CD14-positive monocyte (primary cell): ENCODE data around the gene SERPINF2. TPM values are rescaled to one million over a fixed set of nuclear protein-coding genes. Genes with fewer than 3 reads are reported as not detected.
A peak's percentile ranks its signal among the peaks of the same experiment; 100 is the strongest.

Experiments
- DNase-seq, 3 donors: peaks; one replicate each; pipeline ENCODE4 v3.0.0-alpha.2; 2011 to 2022
- H2AFZ ChIP-seq: 2 replicates; pipeline ENCODE4 v1.6.0; 2012; ENCODE audit warnings: mild to moderate bottlenecking, low read depth, low read length, inconsistent platforms; ENCODE audit not compliant: insufficient read depth, poor library complexity, severe bottlenecking
- H3K27ac ChIP-seq, 2 donors: 1 replicate in 1 of 2; 2 replicates in 1 of 2; pipeline ENCODE4 v1.5.1; 2012 to 2013; ENCODE audit warnings: low read length in 2 of 2, control low read depth in 1 of 2, inconsistent platforms in 1 of 2, low read depth in 1 of 2, mild to moderate bottlenecking in 1 of 2
- H3K27me3 ChIP-seq, 2 donors: one replicate each; pipeline versions ENCODE4 v1.6.0 to v1.6.1; 2011 to 2013; ENCODE audit warnings: low read length in 2 of 2; ENCODE audit not compliant: control insufficient read depth in 2 of 2, insufficient read depth in 2 of 2
- H3K36me3 ChIP-seq, 2 donors: replicated peaks in 1 of 2; 1 replicate in 1 of 2; 2 replicates in 1 of 2; pipeline versions ENCODE4 v1.5.1 to v1.6.1; 2012 to 2013; ENCODE audit warnings: low read length in 2 of 2, control low read depth in 1 of 2, inconsistent platforms in 1 of 2, mild to moderate bottlenecking in 1 of 2; ENCODE audit not compliant: insufficient read depth in 2 of 2, control insufficient read depth in 1 of 2
- H3K4me1 ChIP-seq, 2 donors: 1 replicate in 1 of 2; 2 replicates in 1 of 2; pipeline versions ENCODE4 v1.5.1 to v1.6.1; 2012 to 2013; ENCODE audit warnings: low read length in 2 of 2, control low read depth in 1 of 2, inconsistent platforms in 1 of 2, mild to moderate bottlenecking in 1 of 2, moderate library complexity in 1 of 2; ENCODE audit not compliant: insufficient read depth in 2 of 2, control insufficient read depth in 1 of 2
- H3K4me2 ChIP-seq: replicated peaks from 2 replicates; pipeline ENCODE3; 2012; ENCODE audit warnings: low read length, moderate library complexity, mild to moderate bottlenecking; ENCODE audit not compliant: poor library complexity, severe bottlenecking; ENCODE audit errors: extremely low read depth
- H3K4me3 ChIP-seq, 3 experiments: fragments of 200-600 bp in 1 of 3; sonication (generic) in 1 of 3; replicated peaks in 1 of 3; 1 replicate in 2 of 3; 2 replicates in 1 of 3; pipeline ENCODE4 v1.5.1; 2011 to 2013; ENCODE audit warnings: low read length in 3 of 3, mild to moderate bottlenecking in 3 of 3, control low read depth in 2 of 3, low read depth in 2 of 3, inconsistent platforms in 1 of 3, moderate library complexity in 1 of 3
- H3K79me2 ChIP-seq: 2 replicates; pipeline ENCODE4 v1.6.0; 2012; ENCODE audit warnings: mild to moderate bottlenecking, control low read depth, inconsistent platforms, low read length, moderate library complexity; ENCODE audit not compliant: insufficient read depth
- H3K9ac ChIP-seq: 2 replicates; pipeline ENCODE4 v1.6.0; 2017; ENCODE audit warnings: low read length, mild to moderate bottlenecking; ENCODE audit not compliant: insufficient read depth, poor library complexity, severe bottlenecking
- H3K9me3 ChIP-seq, 2 donors: replicated peaks in 1 of 2; 1 replicate in 1 of 2; 2 replicates in 1 of 2; pipeline versions ENCODE4 v1.5.1 to v1.6.1; 2012 to 2013; ENCODE audit warnings: low read length in 2 of 2, control low read depth in 1 of 2; ENCODE audit not compliant: control insufficient read depth in 1 of 2, insufficient read depth in 1 of 2
- H4K20me1 ChIP-seq: 2 replicates; pipeline ENCODE4 v1.6.0; 2012; ENCODE audit warnings: mild to moderate bottlenecking, low read length, control low read depth, moderate library complexity; ENCODE audit not compliant: insufficient read depth
- H3K27ac Mint-ChIP-seq, 7 donors: one replicate each; pipeline ENCODE4 v1.8.0; 2020; ENCODE audit warnings: mild to moderate bottlenecking in 7 of 7, mixed read lengths in 7 of 7, moderate library complexity in 6 of 7, inconsistent platforms in 2 of 7
- H3K27me3 Mint-ChIP-seq, 3 donors: one replicate each; pipeline ENCODE4 v1.8.0; 2021 to 2022; ENCODE audit warnings: low read depth in 3 of 3, mild to moderate bottlenecking in 3 of 3, mixed read lengths in 3 of 3, moderate library complexity in 3 of 3, inconsistent platforms in 1 of 3
- H3K36me3 Mint-ChIP-seq, 2 donors: one replicate each; pipeline ENCODE4 v1.8.0; 2020; ENCODE audit warnings: mixed read lengths in 2 of 2, inconsistent platforms in 1 of 2, mild to moderate bottlenecking in 1 of 2
- H3K4me1 Mint-ChIP-seq: one replicate; pipeline ENCODE4 v1.8.0; 2020; ENCODE audit warnings: mild to moderate bottlenecking, mixed read lengths
- H3K4me3 Mint-ChIP-seq, 2 donors: one replicate each; pipeline ENCODE4 v1.8.0; 2020; ENCODE audit warnings: mild to moderate bottlenecking in 2 of 2, mixed read lengths in 2 of 2, moderate library complexity in 1 of 2
- H3K9me3 Mint-ChIP-seq, 7 donors: one replicate each; pipeline ENCODE4 v1.8.0; 2020 to 2022; ENCODE audit warnings: mixed read lengths in 7 of 7, mild to moderate bottlenecking in 6 of 7, moderate library complexity in 6 of 7, inconsistent platforms in 2 of 7
- WGBS: methylation state at CpG from one replicate; pipeline ENCODE4 v1.1.5; 2013; ENCODE audit warnings: missing lambda C conversion rate; ENCODE audit not compliant: insufficient coverage; 5-methylcytosine and 5-hydroxymethylcytosine counted together
- intact Hi-C, 2 donors: fragments of 100-400 bp; cut with micrococcal nuclease; formaldehyde crosslinking; loops; one replicate each; pipeline versions ENCODE4 v1.15.0 to v1.15.1; 2023
- polyA plus RNA-seq, 3 donors: library from polyadenylated mRNA; depleted of rRNA in 1 of 3; unstranded in 2 of 3; stranded (reverse) in 1 of 3; fragments of 300-500 nt in 2 of 3; fragments of >200 nt in 1 of 3; fragmentation: Illumina TruSeq in 2 of 3; gene quantifications; 1 replicate in 2 of 3; 2 replicates in 1 of 3; pipeline ENCODE4 v1.2.3, GENCODE V29; 2012 to 2021
- TF ChIP-seq, protein P1 (sequence below): fragments of 200-600 bp; IDR thresholded peaks from one replicate; pipeline ENCODE4 v1.8.0; 2022; ENCODE audit warnings: antibody characterized with exemption, mild to moderate bottlenecking

SERPINF2 gene
- polyA plus RNA-seq, 3 donors: 0.75 to 1.5 (median 0.79) TPM

DNA sequence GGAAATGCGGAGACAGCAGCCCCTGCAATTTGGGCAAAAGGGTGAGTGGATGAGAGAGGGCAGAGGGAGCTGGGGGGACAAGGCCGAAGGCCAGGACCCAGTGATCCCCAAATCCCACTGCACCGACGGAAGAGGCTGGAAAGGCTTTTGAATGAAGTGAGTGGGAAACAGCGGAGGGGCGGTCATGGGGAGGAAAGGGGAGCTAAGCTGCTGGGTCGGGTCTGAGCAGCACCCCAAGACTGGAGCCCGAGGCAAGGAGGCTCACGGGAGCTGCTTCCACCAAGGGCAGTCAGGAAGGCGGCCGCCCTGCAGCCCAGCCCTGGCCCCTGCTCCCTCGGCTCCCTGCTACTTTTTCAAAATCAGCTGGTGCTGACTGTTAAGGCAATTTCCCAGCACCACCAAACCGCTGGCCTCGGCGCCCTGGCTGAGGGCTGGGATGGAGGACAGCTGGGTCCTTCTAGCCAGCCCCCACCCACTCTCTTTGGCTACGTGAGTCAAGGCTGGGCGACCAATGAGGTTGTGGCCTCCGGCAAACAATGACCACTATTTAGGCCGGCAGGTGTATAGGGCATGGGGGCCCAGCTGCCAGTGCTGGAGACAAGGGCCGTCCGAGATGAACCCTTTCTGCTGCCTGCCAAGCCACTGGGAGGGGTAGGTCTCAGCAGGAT is 19.7 kb downstream of the SERPINF2 start:
- Histone ChIP-seq H4K20me1 (no peaks in the 10 kb centered on the region), H2AFZ (peak overlapping the region; percentile 70), H3K4me3 (peak overlapping the region in 1 of 3 experiments; percentile 39), H3K27me3 (no peaks in the 10 kb centered on the region), H3K27ac (peak overlapping the region in 1 of 2 donors; percentile 30), H3K79me2 (no peaks in the 10 kb centered on the region), H3K9ac (peak overlapping the region; percentile 29), H3K4me2 (peak overlapping the region; percentile 57), H3K9me3 (no peaks in the 10 kb centered on the region), H3K36me3 (no peaks in the 10 kb centered on the region), H3K4me1 (peaks cover 49 to 52% of the 10 kb centered on the region in 2 donors)
- Mint-ChIP-seq H3K27ac (peak overlapping the region in 1 of 7 donors; percentile 61), H3K4me1 (peaks cover 45% of the 10 kb centered on the region), H3K36me3 (peaks cover 0 to 4% of the 10 kb centered on the region in 2 donors), H3K4me3 (peak overlapping the region; percentile 30 to 50), H3K27me3 (peaks cover 0 to 4% (median 0%) of the 10 kb centered on the region in 3 donors), H3K9me3 (no peaks in the 10 kb centered on the region)
- 66% methylated on average over 16 of the region's 21 CpGs for WGBS
- intact Hi-C loops: no loop called here
- TF ChIP-seq, protein P1, sequence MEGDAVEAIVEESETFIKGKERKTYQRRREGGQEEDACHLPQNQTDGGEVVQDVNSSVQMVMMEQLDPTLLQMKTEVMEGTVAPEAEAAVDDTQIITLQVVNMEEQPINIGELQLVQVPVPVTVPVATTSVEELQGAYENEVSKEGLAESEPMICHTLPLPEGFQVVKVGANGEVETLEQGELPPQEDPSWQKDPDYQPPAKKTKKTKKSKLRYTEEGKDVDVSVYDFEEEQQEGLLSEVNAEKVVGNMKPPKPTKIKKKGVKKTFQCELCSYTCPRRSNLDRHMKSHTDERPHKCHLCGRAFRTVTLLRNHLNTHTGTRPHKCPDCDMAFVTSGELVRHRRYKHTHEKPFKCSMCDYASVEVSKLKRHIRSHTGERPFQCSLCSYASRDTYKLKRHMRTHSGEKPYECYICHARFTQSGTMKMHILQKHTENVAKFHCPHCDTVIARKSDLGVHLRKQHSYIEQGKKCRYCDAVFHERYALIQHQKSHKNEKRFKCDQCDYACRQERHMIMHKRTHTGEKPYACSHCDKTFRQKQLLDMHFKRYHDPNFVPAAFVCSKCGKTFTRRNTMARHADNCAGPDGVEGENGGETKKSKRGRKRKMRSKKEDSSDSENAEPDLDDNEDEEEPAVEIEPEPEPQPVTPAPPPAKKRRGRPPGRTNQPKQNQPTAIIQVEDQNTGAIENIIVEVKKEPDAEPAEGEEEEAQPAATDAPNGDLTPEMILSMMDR: no peak
- no peak for DNase-seq

DNA sequence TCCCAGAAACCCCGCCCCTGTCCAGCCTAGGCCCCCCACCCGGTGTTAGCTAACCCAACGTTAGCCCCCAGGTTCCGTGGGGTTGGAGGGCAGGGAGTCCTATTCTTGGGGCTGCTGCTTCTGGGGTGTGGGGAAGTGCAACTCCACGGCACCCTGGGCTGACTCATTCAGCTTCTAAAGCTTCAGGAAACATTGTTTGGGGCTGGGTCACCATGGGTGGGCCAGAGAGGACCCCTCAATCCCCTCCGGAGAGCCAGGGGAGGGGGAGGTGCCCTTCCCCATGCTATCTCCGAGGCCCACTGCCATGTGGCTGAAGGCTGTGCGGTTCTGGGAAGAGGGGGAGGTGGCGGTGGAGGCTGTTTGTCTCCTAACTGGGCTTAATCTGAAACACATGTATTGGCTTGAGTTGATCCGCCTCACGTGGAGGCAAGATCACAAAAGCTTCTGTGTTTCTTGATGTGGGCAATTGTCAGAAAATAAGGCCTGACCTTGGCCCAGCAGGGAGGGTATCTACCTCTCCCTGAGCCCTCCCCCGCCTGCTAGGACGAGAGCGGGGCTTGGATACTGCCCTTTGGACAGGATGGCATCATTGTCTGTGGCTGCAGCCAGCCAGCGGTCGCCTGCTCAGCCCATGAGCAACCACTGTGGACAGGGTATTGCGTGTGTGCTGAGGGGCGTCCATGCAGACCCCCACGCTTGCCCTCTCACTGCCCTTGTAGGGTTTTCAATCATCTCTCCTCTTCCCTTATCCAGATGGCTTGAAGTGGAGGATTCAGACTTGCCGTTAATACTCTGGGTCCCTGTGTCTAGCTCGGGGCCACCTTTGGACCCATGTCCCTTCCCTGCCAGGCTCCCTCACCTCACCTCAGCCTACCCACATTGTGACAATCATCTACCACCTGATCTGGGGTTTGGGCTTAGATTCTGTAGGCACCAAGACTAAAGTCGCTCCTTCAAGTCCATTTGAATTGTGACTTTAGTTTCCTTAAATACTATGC is 20.5 kb downstream of the SERPINF2 start:
- intact Hi-C loops: no loop called here
- H3K4me2 ChIP-seq: peak overlapping the region; percentile 57
- 62% methylated on average over 12 of the region's 22 CpGs for WGBS

More for the DNA sequence above, 20.5 kb downstream of the SERPINF2 start:
- Histone ChIP-seq H3K9ac (peak overlapping the region; percentile 29), H3K4me1 (peaks cover 49 to 52% of the 10 kb centered on the region in 2 donors), H3K79me2 (no peaks in the 10 kb centered on the region), H2AFZ (peak overlapping the region; percentile 70), H3K4me3 (peak overlapping the region in 1 of 3 experiments; percentile 39), H3K27ac (peak overlapping the region; percentile 51 to 65), H4K20me1 (no peaks in the 10 kb centered on the region), H3K36me3 (no peaks in the 10 kb centered on the region), H3K27me3 (no peaks in the 10 kb centered on the region), H3K9me3 (no peaks in the 10 kb centered on the region)
- TF ChIP-seq, protein P1: no peak
- H3K9me3 Mint-ChIP-seq: no peaks in the 10 kb centered on the region
- peaks cover 0 to 4% (median 0%) of the 10 kb centered on the region in 3 donors for H3K27me3 Mint-ChIP-seq
- peak overlapping the region; percentile 50 to 74 for H3K4me3 Mint-ChIP-seq
- H3K27ac Mint-ChIP-seq: peak overlapping the region; percentile 20 to 88 (median 75)
- H3K4me1 Mint-ChIP-seq: peaks cover 45% of the 10 kb centered on the region
- DNase-seq: peak in 2 of 3 donors; percentile 50 to 54
- peaks cover 0 to 4% of the 10 kb centered on the region in 2 donors for H3K36me3 Mint-ChIP-seq
